ENCODE data around the gene ADCY2. TPM values are rescaled to one million over a fixed set of nuclear protein-coding genes. Genes with fewer than 3 reads are reported as not detected.

ADCY2 gene
- total and polyA plus RNA-seq, 4 experiments from 2014 or later = not detected

GRCh38 chr5:7372399-7372798 is 23.5 kb upstream of the ADCY2 start:
- ChIA-PET POLR2A (ENCODE audit: partially characterized antibody) (no interaction called here), CTCF (ENCODE audit: partially characterized antibody) (no interaction called here)
- H3K4me1 Mint-ChIP-seq = no peaks in the 10 kb centered on the region
- Histone ChIP-seq H3K4me1 (ENCODE audit: insufficient read depth, low read length) (no peaks in the 10 kb centered on the region), H3K27ac (ENCODE audit: low read depth, low read length) (no peak overlapping the region), H3K27me3 (ENCODE audit: insufficient read depth, low read length) (no peaks in the 10 kb centered on the region), H3K4me3 (ENCODE audit: low read length in 2 of 2) (no peak overlapping the region), H3K36me3 (ENCODE audit: insufficient read depth, low read length) (no peaks in the 10 kb centered on the region), H3K9me3 (ENCODE audit: control insufficient read depth in 1 of 2, low read length in 2 of 2) (no peaks in the 10 kb centered on the region)
- H3K4me3 Mint-ChIP-seq = no peak overlapping the region
- no peaks in the 10 kb centered on the region for H3K36me3 Mint-ChIP-seq
- DNase-seq = no peak
- peaks cover 0 to 11% (median 5%) of the 10 kb centered on the region in 8 donors for H3K9me3 Mint-ChIP-seq
- no peak overlapping the region for H3K27ac Mint-ChIP-seq
- peaks cover 0 to 1% of the 10 kb centered on the region in 2 donors for H3K27me3 Mint-ChIP-seq
- intact Hi-C loops (cut with micrococcal nuclease) = no loop called here

DNA sequence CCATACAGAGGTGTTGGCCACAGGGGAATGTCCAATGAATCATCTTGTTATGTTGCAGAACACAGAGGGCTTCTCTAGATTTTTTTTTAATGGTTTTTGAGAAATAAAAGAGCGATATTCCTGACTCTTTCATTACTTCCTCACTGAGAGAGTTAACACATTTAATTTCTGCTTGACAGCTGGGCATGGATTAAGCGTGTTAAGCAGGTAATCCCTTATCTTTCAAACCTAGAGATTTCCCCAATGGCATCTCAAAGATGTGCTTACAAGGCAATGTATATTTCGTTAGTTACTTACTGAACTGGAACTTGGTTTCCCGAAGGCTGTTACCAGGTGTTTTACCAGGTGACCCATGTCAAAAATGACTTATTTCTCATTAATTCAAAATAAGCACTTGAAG is 21.8 kb upstream of the ADCY2 start:
- POLR2A ChIA-PET (ENCODE audit: partially characterized antibody) = no interaction called here
- Mint-ChIP-seq H3K36me3 (no peaks in the 10 kb centered on the region), H3K4me3 (no peak overlapping the region), H3K27me3 (no peaks in the 10 kb centered on the region), H3K4me1 (no peaks in the 10 kb centered on the region), H3K9me3 (peaks cover 0 to 8% (median 0%) of the 10 kb centered on the region in 8 donors), H3K27ac (no peak overlapping the region)
- Histone ChIP-seq H3K36me3 (ENCODE audit: insufficient read depth, low read length) (no peaks in the 10 kb centered on the region), H3K9me3 (ENCODE audit: control insufficient read depth in 1 of 2, low read length in 2 of 2) (no peaks in the 10 kb centered on the region), H3K4me1 (ENCODE audit: insufficient read depth, low read length) (no peaks in the 10 kb centered on the region), H3K27ac (ENCODE audit: low read depth, low read length) (no peak overlapping the region), H3K4me3 (ENCODE audit: low read length in 2 of 2) (no peak overlapping the region), H3K27me3 (ENCODE audit: insufficient read depth, low read length) (no peaks in the 10 kb centered on the region)
- intact Hi-C loops (cut with micrococcal nuclease) = no loop called here
- CTCF ChIA-PET (ENCODE audit: partially characterized antibody) = no interaction called here
- DNase-seq = no peak

- intact Hi-C loops (cut with micrococcal nuclease) = no loop called here
- ChIA-PET POLR2A (ENCODE audit: partially characterized antibody) (no interaction called here), CTCF (ENCODE audit: partially characterized antibody) (no interaction called here)
- Histone ChIP-seq H3K27ac (ENCODE audit: low read depth, low read length) (no peak overlapping the region), H3K27me3 (ENCODE audit: insufficient read depth, low read length) (no peaks in the 10 kb centered on the region), H3K4me1 (ENCODE audit: insufficient read depth, low read length) (no peaks in the 10 kb centered on the region), H3K4me3 (ENCODE audit: low read length in 2 of 2) (no peak overlapping the region), H3K36me3 (ENCODE audit: insufficient read depth, low read length) (no peaks in the 10 kb centered on the region), H3K9me3 (ENCODE audit: control insufficient read depth in 1 of 2, low read length in 2 of 2) (no peaks in the 10 kb centered on the region)
- H3K27me3 Mint-ChIP-seq = no peaks in the 10 kb centered on the region
- H3K9me3 Mint-ChIP-seq = peaks cover 0 to 5% (median 0%) of the 10 kb centered on the region in 8 donors
- no peak for DNase-seq
- no peaks in the 10 kb centered on the region for H3K4me1 Mint-ChIP-seq
- H3K36me3 Mint-ChIP-seq = no peaks in the 10 kb centered on the region
- no peak overlapping the region for H3K4me3 Mint-ChIP-seq
- H3K27ac Mint-ChIP-seq = no peak overlapping the region
Observed at GRCh38 chr5:7375457-7375856, 20.5 kb upstream of the ADCY2 start.

- no peak overlapping the region for H3K4me3 Mint-ChIP-seq
- DNase-seq = no peak
- H3K27me3 Mint-ChIP-seq = no peaks in the 10 kb centered on the region
- ChIA-PET CTCF (ENCODE audit: partially characterized antibody) (no interaction called here), POLR2A (ENCODE audit: partially characterized antibody) (no interaction called here)
- Histone ChIP-seq H3K27ac (ENCODE audit: low read depth, low read length) (no peak overlapping the region), H3K4me3 (ENCODE audit: low read length in 2 of 2) (no peak overlapping the region), H3K27me3 (ENCODE audit: insufficient read depth, low read length) (no peaks in the 10 kb centered on the region), H3K4me1 (ENCODE audit: insufficient read depth, low read length) (no peaks in the 10 kb centered on the region), H3K36me3 (ENCODE audit: insufficient read depth, low read length) (no peaks in the 10 kb centered on the region), H3K9me3 (ENCODE audit: control insufficient read depth in 1 of 2, low read length in 2 of 2) (no peaks in the 10 kb centered on the region)
- H3K36me3 Mint-ChIP-seq = no peaks in the 10 kb centered on the region
- H3K27ac Mint-ChIP-seq = no peak overlapping the region
- no peaks in the 10 kb centered on the region for H3K4me1 Mint-ChIP-seq
- intact Hi-C loops (cut with micrococcal nuclease) = no loop called here
- peaks cover 0 to 5% (median 0%) of the 10 kb centered on the region in 8 donors for H3K9me3 Mint-ChIP-seq
Observed at GRCh38 chr5:7376871-7377270, 19.1 kb upstream of the ADCY2 start.

DNA sequence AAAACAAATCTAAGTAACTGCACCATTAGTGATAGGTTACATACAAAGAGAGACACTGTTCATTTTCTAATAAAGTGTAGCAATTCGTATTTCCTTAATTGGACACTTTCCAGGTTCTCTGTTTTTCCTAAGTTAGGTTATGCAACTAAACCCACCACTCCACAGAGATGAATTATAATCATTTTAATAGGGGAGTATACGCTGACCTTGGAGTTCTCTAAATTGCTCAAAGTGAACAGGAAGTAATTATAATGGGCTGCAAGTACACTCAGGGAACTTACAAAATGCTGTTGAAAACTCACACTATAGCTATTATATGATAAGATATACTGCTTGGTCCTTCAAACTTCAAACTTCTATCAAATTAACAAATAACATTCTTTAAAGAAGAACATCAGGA is 18.2 kb upstream of the ADCY2 start:
- Mint-ChIP-seq H3K4me3 (no peak overlapping the region), H3K36me3 (no peaks in the 10 kb centered on the region), H3K27ac (no peak overlapping the region), H3K9me3 (peaks cover 0 to 3% (median 0%) of the 10 kb centered on the region in 8 donors), H3K4me1 (no peaks in the 10 kb centered on the region), H3K27me3 (no peaks in the 10 kb centered on the region)
- ChIA-PET POLR2A (ENCODE audit: partially characterized antibody) (no interaction called here), CTCF (ENCODE audit: partially characterized antibody) (no interaction called here)
- no peak for DNase-seq
- Histone ChIP-seq H3K27ac (ENCODE audit: low read depth, low read length) (no peak overlapping the region), H3K27me3 (ENCODE audit: insufficient read depth, low read length) (no peaks in the 10 kb centered on the region), H3K4me3 (ENCODE audit: low read length in 2 of 2) (no peak overlapping the region), H3K9me3 (ENCODE audit: control insufficient read depth in 1 of 2, low read length in 2 of 2) (no peaks in the 10 kb centered on the region), H3K36me3 (ENCODE audit: insufficient read depth, low read length) (no peaks in the 10 kb centered on the region), H3K4me1 (ENCODE audit: insufficient read depth, low read length) (no peaks in the 10 kb centered on the region)
- intact Hi-C loops (cut with micrococcal nuclease) = no loop called here

DNA sequence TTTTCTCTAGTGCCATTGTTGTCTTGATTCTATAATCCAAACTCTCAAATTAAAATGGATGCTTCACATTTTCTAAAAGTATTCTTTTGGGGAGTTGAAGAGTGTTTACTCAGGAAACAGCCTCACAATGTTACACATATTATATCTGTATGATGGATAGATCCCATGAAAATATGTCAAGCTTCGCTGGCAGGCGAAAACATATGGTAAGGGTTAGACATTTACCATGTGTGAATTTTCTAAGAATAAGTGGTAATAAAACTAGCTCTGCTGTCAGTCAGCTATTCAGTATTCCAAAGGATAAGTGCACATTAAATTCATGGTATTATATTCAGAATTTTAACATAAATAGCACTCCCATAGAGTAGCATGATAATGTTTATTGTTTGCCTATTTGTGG is 13.3 kb upstream of the ADCY2 start:
- H3K27ac ChIP-seq (ENCODE audit: low read depth, low read length) = no peak overlapping the region
- Mint-ChIP-seq H3K4me3 (no peak overlapping the region), H3K27me3 (no peaks in the 10 kb centered on the region), H3K36me3 (no peaks in the 10 kb centered on the region), H3K27ac (no peak overlapping the region), H3K4me1 (no peaks in the 10 kb centered on the region), H3K9me3 (no peaks in the 10 kb centered on the region)
- no peak overlapping the region for H3K4me3 ChIP-seq (ENCODE audit: low read length in 2 of 2)
- ChIA-PET CTCF (ENCODE audit: partially characterized antibody) (no interaction called here), POLR2A (ENCODE audit: partially characterized antibody) (no interaction called here)
- DNase-seq = no peak
- no peaks in the 10 kb centered on the region for H3K27me3 ChIP-seq (ENCODE audit: insufficient read depth, low read length)
- intact Hi-C loops (cut with micrococcal nuclease) = no loop called here
- H3K9me3 ChIP-seq (ENCODE audit: control insufficient read depth in 1 of 2, low read length in 2 of 2) = no peaks in the 10 kb centered on the region
- H3K36me3 ChIP-seq (ENCODE audit: insufficient read depth, low read length) = no peaks in the 10 kb centered on the region
- no peaks in the 10 kb centered on the region for H3K4me1 ChIP-seq (ENCODE audit: insufficient read depth, low read length)

GRCh38 chr5:7385681-7386080 is 10.3 kb upstream of the ADCY2 start:
- ChIA-PET CTCF (ENCODE audit: partially characterized antibody) (no interaction called here), POLR2A (ENCODE audit: partially characterized antibody) (no interaction called here)
- intact Hi-C loops (cut with micrococcal nuclease) = no loop called here
- H3K27me3 Mint-ChIP-seq = no peaks in the 10 kb centered on the region
- Histone ChIP-seq H3K9me3 (ENCODE audit: control insufficient read depth in 1 of 2, low read length in 2 of 2) (no peaks in the 10 kb centered on the region), H3K27ac (ENCODE audit: low read depth, low read length) (no peak overlapping the region), H3K4me1 (ENCODE audit: insufficient read depth, low read length) (no peaks in the 10 kb centered on the region), H3K4me3 (ENCODE audit: low read length in 2 of 2) (no peak overlapping the region), H3K27me3 (ENCODE audit: insufficient read depth, low read length) (no peaks in the 10 kb centered on the region), H3K36me3 (ENCODE audit: insufficient read depth, low read length) (no peaks in the 10 kb centered on the region)
- no peaks in the 10 kb centered on the region for H3K36me3 Mint-ChIP-seq
- DNase-seq = no peak
- H3K27ac Mint-ChIP-seq = no peak overlapping the region
- H3K4me3 Mint-ChIP-seq = no peak overlapping the region
- no peaks in the 10 kb centered on the region for H3K9me3 Mint-ChIP-seq
- no peaks in the 10 kb centered on the region for H3K4me1 Mint-ChIP-seq

DNA sequence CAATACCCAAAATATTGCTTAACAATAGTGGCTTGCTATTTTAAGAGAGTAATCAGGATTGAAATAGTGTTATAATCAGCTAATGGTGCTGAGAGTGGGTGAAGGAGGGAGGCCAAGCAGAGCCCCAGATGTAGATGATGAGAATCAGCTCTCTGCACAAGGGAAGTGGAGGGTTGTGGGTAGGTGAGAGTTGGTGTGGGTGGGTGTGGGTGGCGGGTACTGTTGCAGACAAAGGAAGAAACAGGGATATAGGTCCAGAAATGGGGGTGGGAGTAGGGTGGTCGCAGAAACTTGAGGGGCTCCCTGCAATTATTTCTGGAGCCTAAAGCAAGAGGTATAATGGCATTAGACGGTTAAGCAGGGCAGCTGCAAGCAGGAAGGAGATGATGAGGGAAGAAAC is 7.4 kb upstream of the ADCY2 start:
- H3K4me1 ChIP-seq (ENCODE audit: insufficient read depth, low read length) = no peaks in the 10 kb centered on the region
- H3K27me3 ChIP-seq (ENCODE audit: insufficient read depth, low read length) = no peaks in the 10 kb centered on the region
- no peak overlapping the region for H3K4me3 ChIP-seq (ENCODE audit: low read length in 2 of 2)
- no peak for DNase-seq
- Mint-ChIP-seq H3K27me3 (peaks cover 9 to 12% of the 10 kb centered on the region in 2 donors), H3K27ac (no peak overlapping the region), H3K36me3 (no peaks in the 10 kb centered on the region), H3K4me1 (no peaks in the 10 kb centered on the region), H3K4me3 (no peak overlapping the region), H3K9me3 (no peaks in the 10 kb centered on the region)
- no peaks in the 10 kb centered on the region for H3K36me3 ChIP-seq (ENCODE audit: insufficient read depth, low read length)
- ChIA-PET POLR2A (ENCODE audit: partially characterized antibody) (no interaction called here), CTCF (ENCODE audit: partially characterized antibody) (no interaction called here)
- intact Hi-C loops (cut with micrococcal nuclease) = no loop called here
- H3K9me3 ChIP-seq (ENCODE audit: control insufficient read depth in 1 of 2, low read length in 2 of 2) = no peaks in the 10 kb centered on the region
- H3K27ac ChIP-seq (ENCODE audit: low read depth, low read length) = no peak overlapping the region

All from CD4-positive, alpha-beta memory T cell (primary cell).